ENCODE results near the gene NSG2.

Gene NSG2

DNA sequence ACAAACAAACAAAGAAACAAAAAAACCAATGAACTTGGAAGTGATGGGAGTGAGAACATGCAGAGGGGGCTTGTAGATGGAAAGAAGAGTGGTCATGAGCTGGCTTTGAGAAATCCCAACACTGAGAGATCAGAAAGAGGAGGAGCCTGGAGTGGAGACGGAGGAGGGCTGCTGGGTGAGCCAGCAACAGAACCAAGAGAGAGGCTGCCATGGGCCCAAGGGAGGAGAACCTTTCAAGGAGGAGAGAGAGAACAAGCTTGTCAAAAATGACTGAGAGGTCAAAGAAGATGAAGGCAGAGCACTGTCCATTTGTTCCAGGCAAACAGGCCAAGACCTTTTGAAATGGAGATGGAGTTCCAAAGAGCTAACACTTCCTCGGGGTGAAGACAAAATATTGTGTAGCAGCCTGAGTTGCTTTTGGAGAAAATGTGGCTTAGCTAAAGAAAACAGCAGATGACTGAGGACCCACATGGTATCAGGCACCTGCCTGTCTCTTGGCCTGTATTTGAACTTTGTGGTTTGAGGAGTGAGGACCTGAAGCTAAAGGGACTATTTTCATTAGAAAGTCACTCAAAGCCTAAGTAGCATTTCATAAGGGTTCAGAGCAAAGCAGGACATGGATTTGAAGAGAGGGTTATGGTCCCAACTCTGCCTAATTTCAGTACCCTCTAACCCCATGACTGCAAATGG lies 13.1 kb downstream of the NSG2 start:
- DNase-seq (ENCODE audit: extremely low read depth in 1 of 2, low read depth in 1 of 2) = no peak

DNA sequence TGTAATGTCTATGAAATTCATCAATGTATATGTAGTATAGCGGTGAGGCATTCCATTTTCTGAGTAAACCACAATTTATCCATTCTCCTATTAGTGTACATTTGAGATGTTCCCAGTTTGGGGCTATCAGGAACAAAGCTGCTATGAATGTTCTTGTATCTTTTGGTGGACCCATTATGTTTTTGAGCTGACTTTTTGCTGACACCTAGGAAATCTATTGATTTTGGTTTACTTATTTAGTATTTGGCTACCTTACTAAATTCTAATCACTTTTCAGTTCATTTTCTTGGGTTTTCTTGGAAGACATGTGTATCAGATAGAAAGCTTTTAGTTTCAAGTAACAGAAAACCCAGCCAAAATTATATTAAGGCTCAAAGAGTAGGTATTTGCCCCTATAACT lies 13.7 kb downstream of the NSG2 start:
- DNase-seq (ENCODE audit: extremely low read depth in 1 of 2, low read depth in 1 of 2) = no peak

DNA sequence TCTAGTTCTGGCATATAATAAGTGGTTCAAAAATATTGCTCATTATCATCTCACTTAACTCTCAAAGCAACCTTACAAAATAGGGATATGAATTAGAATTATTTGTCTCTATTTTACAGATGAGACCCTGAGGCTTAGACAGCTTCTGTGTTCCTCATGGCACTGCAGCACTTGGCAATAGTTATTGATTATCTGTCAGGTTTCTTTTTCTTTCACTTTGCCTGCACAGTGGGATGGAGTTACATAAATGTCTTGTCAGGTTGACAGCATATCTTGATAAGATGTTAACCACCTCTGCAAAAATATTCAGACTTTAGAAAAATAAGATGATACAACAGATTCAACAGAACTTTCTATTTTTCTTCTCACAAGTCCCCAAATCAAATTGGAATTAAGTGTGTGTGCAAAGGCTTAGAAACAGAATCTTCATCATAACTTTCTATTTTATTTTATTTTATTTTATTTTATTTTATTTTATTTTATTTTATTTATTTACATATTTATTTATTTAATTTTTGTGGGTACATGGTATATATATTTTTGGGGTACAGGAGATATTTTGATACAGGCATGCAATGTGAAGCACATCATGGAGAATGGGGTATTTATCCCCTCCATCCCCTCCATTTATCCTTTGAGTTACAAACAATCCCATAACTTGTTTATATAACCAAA lies 17.7 kb downstream of the NSG2 start:
- no peak for DNase-seq (ENCODE audit: extremely low read depth in 1 of 2, low read depth in 1 of 2)

DNA sequence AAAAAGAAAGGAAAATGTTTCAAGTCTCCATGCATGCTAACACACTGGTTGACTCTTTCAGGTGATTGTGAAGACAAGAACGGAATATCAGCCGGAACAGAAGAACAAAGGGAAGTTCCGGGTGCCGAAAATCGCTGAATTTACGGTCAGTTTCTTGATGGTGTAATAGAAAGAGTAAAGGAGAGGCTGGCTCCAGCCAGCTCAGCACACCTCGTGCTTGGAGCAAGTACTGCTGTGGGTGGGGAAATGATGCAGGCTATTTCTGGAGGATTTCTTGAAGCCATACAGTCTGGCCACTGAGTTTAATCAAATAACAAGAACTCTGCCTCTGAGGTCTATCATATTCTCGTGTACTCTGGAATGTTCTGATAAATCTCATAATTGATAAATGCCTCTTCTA lies 18.7 kb downstream of the NSG2 start:
- no peak for DNase-seq (ENCODE audit: extremely low read depth in 1 of 2, low read depth in 1 of 2)

DNA sequence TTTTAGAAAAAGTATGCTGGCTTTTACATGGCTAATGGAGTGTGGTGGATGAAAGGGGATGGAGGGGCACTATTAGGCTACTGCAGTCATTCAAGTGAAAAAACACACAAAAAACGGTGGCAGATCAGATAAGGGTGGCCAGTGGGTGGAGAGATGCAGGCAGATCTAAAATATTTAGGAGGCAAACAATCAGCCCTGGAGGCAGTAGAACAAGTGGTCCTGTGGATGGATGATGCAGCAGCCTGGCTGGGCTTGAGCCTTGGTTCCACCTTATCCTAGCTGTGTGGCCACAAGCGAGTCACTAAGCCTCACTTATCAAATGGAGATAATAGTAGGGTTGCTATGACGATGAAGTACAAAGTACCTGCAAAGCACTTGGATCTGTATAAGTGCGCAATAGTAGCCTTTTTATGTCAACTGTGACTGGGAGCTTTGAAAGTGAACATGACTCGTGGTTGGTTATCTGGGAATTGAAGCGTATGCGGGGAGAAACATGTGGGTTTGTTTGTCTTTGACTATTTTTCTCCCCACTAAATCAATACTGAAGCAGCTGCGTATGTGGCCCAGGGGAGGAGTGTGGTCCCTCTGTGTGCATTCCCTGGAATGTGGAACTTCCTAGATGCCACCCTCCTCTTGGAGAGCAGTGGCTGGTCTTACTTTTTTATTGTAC lies 20.2 kb downstream of the NSG2 start:
- DNase-seq (ENCODE audit: extremely low read depth in 1 of 2, low read depth in 1 of 2) = no peak

DNA sequence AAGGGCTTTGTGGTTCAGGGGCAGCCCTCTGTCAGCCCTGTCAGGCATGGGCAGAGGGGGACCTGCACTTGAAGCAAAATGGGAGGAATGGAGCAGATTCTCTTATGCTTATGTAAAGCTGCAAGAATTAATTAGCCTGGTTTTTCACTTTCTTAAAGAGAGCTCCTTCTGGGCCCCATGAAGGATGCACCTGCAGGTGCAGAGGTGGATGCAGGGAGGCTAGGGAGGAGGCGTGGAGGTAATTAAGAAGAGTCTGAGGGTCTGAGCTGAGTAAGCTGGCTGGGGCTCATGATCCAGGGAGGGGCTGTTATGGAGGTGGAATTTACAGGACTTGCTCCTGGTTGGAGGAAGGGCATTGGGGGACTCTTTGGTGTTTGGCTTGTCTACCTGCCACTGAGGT lies 22.0 kb downstream of the NSG2 start:
- no peak for DNase-seq (ENCODE audit: extremely low read depth in 1 of 2, low read depth in 1 of 2)

DNA sequence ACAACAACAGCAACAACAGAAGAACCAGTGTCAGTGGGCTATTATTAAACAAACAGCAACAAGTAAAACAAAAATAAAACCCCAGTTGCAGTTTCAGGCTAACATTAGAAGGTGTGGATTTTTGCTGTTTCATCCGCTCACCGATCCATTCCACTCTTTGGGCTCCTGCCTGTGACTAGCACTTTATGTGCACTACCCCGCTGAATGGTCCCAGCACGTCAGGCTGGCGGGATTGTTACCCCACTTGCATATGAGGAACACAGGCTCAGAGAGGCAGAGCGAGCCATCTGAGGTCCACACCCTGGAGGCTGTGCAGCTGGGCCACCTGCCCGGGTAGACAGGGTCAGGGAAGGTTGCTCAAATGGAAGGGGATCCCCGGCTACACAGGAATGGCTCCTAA lies 26.0 kb downstream of the NSG2 start:
- no peak for DNase-seq (ENCODE audit: extremely low read depth in 1 of 2, low read depth in 1 of 2)

- DNase-seq (ENCODE audit: extremely low read depth in 1 of 2, low read depth in 1 of 2) = no peak
Measured at GRCh38 chr5:174073122-174073660, 27.7 kb downstream of the NSG2 start.

DNA sequence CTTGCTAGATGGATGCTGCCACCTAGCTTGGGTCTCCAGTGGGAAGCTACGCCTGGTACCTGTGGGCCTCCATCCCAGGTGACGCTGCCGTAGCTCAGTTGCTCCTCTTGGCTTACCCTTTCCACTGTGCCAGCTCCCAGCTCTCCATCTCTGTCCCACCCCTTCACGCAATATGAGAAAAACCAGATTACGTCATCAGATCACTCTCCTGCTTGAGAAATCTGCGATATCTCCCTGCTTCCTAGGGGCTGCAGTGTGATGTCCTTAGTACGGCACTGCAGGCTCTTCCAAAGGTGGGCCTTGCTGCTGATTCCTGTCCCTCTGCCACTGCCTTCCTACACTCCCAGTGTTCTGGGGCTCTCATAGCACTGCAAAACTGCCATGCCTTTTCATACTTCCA lies 28.9 kb downstream of the NSG2 start:
- no peak for DNase-seq (ENCODE audit: extremely low read depth in 1 of 2, low read depth in 1 of 2)

DNA sequence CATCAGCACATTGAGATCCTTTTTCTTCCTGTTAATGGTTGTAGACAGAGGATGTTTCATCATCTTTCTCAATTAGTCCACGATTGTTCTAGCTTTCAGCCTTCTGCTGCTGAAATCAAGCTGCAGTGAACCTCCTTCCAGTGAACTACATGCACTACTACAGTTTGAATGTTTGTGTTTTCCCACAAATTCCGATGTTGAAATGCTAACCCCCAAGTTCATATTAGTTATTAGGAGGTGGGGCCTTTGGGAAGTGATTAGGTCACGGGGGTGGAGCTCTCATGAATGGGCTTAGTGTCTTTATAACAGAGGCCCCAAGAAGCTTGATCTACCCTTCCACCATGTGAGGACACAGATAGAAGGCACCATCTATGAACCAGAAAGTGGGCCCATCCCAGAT lies 32.9 kb downstream of the NSG2 start:
- no peak for DNase-seq (ENCODE audit: extremely low read depth in 1 of 2, low read depth in 1 of 2)

DNA sequence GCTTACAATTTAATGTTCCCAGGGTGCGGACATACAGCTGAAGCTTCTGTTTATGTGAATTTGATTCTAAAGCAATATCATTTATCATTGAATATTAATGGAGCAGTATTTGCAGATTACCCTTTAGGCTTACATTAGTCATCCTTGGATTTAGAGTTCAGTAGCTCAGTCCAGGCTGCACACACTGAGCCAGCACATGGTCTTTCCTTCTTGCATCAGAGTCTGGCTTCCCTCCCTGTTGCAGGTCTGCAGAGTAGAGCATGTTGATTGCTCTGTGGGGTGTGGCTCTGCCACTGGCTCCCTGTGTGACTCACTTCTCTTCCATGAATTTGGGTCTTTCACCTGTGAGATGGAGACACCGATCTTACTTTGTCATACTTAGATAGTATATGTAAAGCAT lies 36.8 kb downstream of the NSG2 start:
- DNase-seq (ENCODE audit: extremely low read depth in 1 of 2, low read depth in 1 of 2) = no peak

GRCh38 chr5:174083056-174083827 lies 37.7 kb downstream of the NSG2 start:
- DNase-seq (ENCODE audit: extremely low read depth in 1 of 2, low read depth in 1 of 2) = no peak

DNA sequence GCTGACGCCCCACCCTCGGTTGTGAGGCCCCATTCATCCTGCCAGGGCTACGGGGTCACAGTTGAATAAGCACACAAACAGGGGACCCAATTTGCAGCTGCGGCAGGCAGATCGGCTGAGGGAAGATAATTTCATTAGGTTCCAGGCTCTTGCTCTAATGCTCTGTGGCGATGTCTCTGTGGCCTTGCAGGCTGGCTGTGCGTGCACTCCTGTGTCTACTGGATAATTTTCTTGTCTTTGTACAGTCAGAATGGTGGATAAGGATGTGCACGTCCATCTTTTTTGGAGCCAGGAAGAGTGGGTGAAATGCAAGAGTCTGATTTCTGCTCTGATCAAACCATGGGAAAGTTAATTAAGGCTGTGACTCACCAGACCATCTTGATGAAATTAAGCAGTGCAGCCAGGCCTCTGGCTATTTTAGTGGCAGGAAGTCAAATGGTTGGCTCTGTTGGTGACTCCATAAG lies 39.2 kb downstream of the NSG2 start:
- DNase-seq (ENCODE audit: extremely low read depth in 1 of 2, low read depth in 1 of 2) = no peak

- no peak for DNase-seq (ENCODE audit: extremely low read depth in 1 of 2, low read depth in 1 of 2)
Measured at GRCh38 chr5:174086751-174087150, 41.2 kb downstream of the NSG2 start.

GRCh38 chr5:174087783-174088182 lies 42.3 kb downstream of the NSG2 start:
- no peak for DNase-seq (ENCODE audit: extremely low read depth in 1 of 2, low read depth in 1 of 2)

GRCh38 chr5:174090129-174090528 lies 44.6 kb downstream of the NSG2 start:
- DNase-seq (ENCODE audit: extremely low read depth in 1 of 2, low read depth in 1 of 2) = no peak

DNA sequence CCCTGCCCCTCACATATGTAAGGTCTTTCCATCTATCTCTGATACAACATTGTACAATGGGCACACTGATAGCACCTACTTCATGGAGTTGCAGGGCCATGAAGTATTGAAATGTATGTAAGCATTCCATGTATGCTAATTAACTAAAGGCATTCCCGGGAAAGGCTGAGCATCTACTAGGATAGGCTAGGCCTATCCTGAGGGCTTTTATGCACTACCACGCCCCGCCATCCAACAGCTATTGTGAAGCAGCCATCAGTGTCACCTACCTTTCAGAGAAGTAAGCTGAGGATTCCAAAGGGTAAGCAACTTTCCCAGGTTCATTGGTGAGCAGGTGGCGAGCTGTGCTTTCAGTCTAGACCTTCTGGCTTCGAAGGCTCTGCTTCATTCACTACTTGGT lies 47.6 kb downstream of the NSG2 start:
- no peak for DNase-seq (ENCODE audit: extremely low read depth in 1 of 2, low read depth in 1 of 2)

DNA sequence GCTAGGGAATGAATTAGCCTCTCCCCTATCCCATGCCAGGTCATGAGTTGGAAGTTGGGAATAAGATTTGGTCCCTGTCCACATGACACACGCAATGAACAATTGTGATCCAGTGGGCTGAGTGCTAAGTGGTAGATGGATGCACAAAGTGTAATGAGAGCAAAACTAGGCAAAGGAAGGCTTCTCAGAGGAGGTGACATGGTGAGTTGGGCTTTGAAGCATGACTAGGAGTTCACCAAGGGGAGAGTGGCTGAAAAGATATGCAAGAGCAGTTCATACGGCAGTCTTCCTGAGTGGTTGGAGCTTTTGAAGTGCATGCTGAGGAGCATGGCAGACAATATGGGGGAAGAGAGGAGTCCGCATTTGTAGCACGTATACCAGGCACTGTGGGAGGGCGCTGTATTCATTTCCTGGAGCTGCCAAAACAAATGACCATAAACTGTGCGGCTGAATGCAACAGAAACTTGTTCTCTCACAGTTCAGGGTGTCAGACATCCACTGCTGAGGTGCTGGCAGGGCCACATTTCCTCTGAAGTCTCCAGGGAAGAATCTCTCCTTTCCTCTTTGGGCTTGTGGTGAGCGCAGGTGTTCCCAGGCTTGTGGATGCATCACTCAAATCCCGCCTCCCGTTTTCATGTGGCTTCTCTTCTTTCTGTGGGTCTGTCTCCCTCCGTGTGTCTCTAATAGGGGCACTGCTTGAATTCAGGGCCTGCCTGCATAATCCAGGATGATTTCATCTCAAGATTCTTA lies 49.5 kb downstream of the NSG2 start:
- no peak for DNase-seq (ENCODE audit: extremely low read depth in 1 of 2, low read depth in 1 of 2)

GRCh38 chr5:174096619-174097018 lies 51.1 kb downstream of the NSG2 start:
- no peak for DNase-seq (ENCODE audit: extremely low read depth in 1 of 2, low read depth in 1 of 2)

DNA sequence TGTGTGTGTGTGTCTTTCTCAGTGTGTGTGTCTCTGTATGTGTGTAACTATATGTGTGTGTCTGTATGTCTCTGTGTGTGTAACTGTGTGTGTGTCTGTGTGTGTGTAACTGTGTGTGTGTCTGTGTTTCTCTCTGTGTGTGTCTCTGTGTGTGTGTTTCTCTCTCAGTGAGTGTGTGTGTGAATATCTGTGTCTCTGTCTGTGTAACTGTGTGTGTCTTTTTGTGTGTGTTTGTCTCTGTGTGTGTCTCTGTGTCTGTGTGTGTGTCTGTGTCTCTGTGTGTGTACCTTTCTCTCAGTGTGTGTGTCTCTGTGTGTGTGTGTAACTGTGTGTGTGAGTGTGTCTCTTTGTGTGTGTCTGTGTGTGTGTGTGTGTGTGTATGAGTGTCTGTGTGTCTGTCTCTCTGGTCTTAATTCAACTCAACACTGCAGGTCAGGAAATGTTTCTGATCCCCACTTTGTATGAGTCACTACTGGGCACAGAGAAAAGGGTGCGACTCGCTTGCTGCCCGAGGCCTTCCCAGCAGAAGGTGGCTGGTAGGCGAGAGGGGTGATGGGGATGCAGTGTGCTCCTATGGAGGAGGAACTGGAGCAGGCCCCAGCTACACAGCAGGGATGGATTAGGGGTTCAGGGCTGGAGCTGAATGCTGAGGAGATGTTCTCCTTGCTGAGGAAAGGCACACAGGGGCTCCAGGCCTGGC lies 52.1 kb downstream of the NSG2 start:
- no peak for DNase-seq (ENCODE audit: extremely low read depth in 1 of 2, low read depth in 1 of 2)

All from activated CD8-positive, alpha-beta memory T cell treated with anti-CD3 and anti-CD28 coated beads for 1 hour (primary cell).